Stimulated activated CD8-positive, alpha-beta memory T cell treated with anti-CD3 and anti-CD28 coated beads, Interleukin-7, amount 100 ng/mL, for 4 hours (primary cell): Measurements from ENCODE around the gene SNU13.
"Not testable (repeated sequence)": the region's sequence is repeated elsewhere in the genome, so short reads cannot be mapped to it uniquely, and the experiment has no call there.

Experiments
- DNase-seq, 2 donors: peaks; one replicate each; pipeline ENCODE4 v3.0.0-alpha.2; 2020; ENCODE audit warnings: low read depth in 2 of 2

Gene SNU13

DNA sequence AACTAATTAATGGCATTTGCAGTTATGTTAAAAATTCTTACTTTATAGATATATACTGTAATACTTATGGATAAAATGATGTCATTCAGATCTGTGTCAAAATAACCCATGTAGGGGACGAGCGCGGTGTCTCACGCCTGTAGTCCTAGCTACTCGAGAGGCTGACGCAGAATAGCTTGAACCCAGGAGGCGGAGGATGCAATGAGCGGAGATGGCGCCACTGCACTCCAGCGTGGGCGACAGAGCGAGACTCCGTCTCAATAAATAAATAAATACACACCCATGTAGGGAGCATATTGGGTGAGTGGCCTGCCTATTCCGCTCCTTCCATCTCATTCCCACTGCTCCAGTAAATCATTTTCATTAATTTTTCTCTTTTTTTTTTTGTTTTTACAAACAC lies 7.1 kb downstream of the SNU13 start:
- no peak for DNase-seq

DNA sequence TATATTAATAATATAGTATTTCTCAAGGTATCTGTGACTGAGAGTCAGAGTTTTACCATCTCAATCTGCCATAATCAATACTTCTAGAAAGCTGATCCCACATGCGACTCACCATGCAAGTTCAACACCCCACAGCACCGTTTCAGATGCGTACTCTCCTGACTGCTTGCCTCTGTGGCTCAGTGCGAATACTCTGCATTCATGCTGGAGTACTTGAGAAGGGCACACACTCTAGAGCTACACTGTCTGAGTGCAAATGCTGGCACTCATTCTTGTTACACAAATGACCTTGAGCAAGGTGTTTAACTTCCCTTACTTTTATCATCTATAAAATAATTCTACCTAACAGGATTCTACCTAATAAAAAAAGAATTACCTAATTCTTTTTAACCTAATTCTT lies 12.5 kb downstream of the SNU13 start:
- no peak for DNase-seq

DNA sequence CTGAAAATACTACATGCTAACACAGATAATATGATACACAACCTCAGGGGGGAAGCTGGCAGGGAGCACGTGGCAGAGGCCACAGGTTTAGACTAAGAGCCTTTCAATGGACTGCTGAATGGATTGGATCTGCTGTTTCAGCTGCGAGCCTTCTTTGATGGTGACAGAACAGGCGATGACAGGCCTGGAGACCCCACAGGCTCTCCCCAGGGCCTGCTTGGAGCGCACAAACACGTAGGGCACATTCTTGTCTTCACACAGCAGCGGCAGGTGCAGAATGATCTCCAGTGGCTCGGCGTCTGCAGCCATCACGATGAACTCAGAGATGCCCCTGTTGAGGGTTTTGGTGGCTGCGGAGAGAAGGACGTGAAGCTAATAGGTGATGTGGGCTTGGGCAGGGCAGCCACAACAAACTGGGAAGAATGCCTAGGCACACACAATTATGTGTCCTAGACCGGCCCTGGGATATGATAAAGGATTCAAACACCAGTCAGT lies 13.8 kb downstream of the SNU13 start:
- DNase-seq: no peak

DNA sequence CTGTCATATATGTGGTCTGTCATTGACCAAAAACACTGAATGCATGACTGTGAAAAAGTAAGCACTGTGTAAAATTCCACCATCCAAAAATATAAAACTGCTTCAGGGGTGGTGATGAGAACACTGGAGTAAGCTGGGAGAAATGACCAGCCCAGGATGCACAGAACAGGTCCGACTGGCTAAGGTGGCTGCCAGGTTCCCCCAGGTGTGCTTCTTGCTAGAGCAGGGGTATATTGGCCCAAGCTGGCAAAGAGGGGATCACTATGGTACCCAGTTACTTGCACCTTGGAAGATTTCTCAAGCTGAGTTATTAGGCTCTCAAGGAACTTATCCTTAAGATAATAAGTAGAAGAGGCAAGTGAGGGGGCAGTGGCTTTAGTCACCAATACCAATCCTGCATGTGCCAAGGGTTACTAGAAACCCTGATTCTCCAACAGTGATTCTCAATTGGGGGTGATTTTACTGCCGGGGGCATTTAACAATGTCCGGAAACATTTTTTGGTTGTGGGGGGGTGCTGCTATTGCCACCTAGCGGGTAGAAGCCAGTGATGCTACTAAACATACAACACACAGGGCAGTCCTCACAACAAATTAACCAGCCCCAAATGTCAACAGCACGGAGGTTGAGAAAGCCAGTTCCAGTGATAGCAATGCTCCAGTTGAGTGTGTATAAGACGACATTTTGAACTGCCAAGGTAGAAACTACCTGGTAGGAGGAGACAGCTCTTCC lies 15.7 kb downstream of the SNU13 start:
- DNase-seq: no peak

DNA sequence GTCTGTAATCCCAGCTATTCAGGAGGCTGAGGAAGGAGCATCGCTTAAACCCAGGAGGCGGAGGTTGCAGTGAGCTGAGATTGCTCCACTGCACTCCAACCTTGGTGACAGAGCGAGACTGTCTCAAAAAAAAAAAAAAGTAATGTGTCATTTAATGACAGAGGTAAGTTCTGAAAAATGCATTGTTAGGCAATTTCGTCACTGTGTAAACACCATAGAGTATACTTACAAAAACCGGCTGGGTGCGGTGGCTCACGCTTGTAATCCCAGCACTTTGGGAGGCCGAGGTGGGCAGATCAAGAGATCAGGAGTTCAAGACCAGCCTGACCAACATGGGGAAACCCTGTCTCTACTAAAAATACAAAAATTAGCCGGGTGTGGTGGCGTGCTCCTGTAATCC lies 16.6 kb downstream of the SNU13 start:
- DNase-seq: not testable (repeated sequence)

DNA sequence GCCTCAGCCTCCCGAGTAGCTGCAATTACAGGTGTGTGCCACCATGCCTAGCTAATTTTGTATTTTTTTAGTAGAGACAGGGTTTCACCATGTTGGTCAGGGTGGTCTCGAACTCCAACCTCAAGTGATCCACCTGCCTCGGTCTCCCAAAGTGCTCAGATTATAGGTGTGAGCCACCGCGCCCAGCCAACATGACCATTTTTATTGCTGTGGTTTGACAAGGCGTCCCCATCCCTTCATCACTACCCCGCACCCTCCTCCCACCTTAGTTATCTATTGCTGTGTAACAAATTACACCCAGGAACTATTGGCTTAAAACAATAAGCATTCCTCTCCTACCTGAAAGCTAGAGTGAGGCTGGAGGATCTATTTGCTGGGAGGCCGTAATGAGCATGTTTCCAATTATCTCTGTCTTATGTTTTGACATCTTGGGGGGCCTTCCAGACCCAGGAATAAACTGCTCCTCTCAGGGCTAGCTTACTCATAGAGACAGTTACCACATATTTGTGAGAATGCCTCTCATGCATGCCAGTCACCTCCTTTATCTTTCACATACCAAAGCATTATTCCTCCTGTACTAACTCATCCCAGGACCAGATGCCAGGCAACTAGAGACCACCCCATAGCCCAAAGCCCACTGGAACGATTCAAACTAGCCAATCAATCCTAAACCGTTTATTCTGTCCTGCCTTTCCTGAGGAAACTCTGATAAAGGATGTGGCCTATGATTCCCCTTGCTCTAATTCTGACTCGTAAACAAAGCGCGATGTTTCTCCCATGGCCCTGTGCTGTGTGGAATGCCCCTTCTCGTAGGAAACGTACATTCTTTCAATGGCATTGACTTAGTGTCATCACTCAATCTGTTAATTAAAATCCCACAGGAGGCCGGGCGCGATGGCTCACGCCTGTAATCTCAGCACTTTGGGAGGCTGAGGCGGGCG lies 19.4 kb downstream of the SNU13 start:
- no peak for DNase-seq

DNA sequence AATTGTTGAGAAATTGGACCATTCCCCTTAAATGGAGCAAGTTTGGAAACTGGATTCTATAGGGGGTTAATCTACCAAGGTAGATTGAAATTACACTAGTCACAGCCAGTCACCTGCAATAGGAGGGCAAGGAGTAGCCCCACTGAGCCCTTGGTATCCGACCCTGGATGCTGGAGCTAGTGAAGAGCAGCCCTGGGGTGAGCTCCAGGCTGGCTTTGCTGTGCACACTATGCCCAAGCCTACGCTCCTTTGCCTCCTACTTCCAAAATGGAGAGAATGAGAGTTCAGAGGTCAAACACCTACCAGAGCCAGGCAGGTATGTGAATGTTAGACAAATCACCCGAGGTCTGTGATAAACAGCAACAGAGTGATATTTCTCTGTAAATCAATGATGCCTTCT lies 23.7 kb downstream of the SNU13 start:
- no peak for DNase-seq

DNA sequence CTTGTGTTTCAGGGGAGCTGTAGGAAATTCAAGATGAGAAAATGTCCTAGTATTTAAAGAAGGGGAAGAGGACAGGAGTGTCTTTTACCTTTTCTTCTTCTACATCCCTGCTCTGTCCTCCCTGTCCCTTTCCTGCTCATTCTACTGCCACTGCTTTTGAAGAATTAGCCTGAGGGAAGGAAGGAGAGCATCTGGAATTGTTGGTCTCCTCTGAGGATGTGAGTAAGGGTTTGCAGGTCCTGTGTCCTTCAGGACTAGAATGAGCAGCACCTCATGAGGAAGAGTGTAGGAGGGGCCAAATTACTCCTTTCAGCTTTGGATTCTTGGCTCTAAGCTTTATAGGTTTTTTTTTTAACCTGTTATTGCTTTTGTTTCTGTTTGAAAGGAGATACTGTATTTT lies 24.2 kb downstream of the SNU13 start:
- no peak for DNase-seq

DNA sequence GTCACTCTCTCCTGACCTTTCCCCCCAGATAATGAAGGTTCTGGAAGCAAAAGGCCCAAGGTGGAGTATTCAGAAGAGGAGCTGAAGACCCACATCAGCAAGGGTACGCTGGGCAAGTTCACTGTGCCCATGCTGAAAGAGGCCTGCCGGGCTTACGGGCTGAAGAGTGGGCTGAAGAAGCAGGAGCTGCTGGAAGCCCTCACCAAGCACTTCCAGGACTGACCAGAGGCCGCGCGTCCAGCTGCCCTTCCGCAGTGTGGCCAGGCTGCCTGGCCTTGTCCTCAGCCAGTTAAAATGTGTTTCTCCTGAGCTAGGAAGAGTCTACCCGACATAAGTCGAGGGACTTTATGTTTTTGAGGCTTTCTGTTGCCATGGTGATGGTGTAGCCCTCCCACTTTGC lies 25.1 kb downstream of the SNU13 start:
- not testable (repeated sequence) for DNase-seq

DNA sequence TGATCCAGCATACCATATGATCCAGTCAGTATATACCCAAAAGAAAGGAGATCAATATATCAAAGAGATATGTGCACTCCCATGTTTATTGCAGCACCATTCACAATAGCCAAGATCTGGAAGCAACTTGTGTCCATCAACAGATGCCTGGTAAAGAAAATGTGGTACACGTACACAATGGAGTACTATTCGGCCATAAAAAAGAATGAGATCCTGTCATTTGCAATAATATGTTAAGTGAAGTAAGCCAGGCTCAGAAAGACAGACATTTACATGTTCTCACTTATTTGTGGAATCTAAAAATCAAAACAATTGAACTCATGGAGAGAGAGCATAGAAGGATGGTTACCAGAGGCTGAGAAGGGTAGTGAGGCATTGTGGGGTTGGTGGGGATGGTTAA lies 27.0 kb downstream of the SNU13 start:
- DNase-seq: no peak

DNA sequence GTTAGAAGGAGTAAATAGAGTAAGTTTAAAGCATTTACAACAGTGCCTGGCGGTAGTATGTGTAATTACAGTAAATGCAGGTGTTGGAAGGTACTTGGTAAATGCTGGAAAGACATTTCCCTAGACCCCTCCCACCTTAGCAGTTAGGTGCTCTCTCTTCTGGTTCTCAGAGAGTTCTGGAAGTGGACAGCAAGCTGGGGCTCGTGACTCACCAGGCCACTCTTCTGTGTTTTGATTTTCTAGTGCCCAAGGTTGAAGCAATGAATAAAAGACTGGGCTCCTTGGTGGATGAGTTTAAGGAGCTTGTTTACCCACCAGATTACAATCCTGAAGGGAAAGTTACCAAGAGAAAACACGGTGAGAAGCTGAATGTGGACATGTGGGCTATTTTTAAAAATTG lies 27.6 kb downstream of the SNU13 start:
- DNase-seq: no peak

DNA sequence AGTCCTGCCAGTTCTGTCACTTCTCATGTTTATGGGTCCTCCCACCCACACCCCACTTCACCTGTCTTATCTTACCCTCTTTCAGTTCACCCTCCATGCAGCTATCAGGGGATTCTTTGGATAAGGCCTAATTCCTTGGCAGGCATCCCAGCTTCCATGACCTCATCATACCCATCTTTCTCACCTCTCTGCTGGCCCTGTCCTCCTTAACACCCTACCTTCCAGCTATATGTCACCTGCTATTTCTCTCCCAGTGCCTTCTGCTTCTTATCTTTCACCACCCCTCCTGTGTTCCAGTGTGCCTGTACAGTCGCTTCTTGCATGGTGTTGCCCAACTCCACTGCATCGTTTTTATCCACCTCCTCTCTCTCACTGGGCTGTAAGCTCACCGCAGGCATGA lies 28.3 kb downstream of the SNU13 start:
- DNase-seq: no peak

DNA sequence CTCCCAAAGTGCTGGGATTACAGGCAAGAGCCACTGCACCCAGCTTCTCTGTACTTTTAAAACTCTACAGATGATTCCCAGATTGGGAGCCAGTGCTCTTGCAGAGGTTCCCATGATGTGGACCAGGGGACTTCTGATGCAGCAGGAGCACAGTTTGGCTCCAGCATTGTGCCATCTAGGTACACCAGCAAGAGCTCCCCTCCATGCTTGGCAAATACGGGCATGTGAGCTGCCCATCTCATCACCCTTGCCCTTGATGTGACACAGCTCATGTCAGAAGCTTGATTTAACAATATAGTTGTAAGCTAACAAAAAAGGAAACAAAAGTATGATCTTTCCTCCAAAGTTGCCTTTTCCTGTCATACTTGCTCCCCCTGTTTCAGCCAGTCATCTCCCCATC lies 28.7 kb downstream of the SNU13 start:
- DNase-seq: no peak

DNA sequence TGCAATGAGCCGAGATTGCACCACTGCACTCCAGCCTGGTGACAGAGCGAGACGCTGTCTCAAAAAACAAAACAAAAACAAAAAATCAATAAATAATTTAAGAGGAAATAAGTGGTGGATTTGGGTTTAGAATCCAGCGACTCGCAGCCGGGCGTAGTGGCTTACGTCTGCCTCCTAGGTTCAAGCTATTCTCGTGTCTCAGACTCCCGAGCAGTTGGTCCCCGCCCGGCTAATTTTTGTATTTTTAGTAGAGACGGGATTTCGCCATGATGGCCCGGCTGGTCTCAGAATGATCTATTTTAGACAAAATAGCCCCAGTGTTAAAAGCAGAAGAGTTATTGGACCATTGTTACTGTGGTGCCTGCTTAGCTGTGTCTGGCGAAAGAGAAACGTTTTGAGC lies 29.8 kb downstream of the SNU13 start:
- DNase-seq: no peak

DNA sequence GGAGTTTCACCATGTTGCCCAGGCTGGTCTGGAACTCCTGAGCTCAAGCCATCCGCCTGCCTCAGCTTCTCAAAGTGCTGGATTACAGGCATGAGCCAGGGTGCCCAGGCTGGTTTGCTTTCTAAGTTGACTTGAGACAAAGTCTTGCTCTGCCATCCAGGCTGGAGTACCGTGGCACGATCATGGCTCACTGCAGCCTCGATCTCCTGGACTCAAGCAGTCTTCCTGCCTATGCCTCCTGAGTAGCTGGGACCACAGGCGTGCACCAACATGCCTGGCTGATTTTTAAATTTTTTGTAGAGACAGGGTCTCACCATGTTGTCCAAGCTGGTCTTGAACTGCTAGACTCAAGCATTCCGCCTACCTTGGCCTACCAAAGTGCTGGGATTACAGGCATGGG lies 31.0 kb downstream of the SNU13 start:
- DNase-seq: no peak

DNA sequence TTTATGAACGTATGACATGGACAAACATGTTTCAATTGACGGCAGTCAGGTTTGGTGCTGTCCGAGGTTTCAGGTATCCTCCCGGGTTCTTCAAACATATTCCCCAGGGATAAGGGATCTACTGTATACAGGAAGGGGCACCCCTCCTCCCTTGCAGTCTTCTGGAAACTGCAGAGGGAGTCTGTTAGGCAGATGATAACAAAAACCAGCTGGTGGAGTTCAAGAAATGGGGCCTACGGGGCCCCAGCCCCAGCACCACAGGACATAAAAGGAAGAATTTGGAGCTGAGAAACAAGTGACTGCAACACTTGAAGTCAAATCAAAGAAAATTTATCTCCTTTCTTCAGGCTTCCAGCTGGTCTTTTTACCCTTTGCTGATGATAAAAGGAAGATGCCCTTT lies 32.1 kb downstream of the SNU13 start:
- no peak for DNase-seq

DNA sequence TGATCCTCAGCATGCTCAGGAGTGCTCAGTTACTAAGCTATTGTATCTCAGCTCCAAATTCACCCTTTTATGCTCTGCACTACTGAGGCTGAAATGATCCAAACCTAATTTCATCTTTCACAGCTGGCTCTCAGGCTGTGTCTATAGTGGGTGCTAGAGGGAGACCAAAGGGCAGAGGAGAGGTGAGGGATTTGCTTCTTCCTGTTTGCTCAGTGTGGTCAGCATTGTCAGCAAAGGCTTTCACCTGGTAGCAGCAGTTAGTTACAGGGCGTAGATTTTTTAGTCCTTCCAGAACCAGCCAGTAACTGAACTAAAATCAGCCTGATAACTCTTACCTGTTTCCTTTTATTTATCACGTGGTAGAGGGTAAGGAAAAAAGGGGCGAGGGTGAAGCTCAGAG lies 34.3 kb downstream of the SNU13 start:
- DNase-seq: no peak

DNA sequence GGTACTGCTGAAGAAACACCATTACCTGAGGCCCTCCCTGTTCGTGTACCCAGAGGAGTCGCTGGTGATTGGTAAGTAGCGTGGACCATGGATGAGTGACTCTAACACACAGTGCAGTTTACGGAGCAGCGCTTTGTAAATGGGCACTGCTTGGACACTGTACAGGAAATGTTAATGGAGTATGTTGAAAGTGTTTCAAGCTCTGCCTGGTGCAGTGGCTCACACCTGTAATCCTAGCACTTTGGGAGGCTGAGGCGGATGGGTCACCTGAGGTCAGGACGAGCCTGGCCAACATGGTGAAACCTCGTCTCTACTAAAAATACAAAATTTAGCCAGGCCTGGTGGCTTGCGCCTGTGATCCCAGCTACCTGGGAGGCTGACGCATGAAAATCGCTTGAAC lies 37.8 kb downstream of the SNU13 start:
- no peak for DNase-seq

DNA sequence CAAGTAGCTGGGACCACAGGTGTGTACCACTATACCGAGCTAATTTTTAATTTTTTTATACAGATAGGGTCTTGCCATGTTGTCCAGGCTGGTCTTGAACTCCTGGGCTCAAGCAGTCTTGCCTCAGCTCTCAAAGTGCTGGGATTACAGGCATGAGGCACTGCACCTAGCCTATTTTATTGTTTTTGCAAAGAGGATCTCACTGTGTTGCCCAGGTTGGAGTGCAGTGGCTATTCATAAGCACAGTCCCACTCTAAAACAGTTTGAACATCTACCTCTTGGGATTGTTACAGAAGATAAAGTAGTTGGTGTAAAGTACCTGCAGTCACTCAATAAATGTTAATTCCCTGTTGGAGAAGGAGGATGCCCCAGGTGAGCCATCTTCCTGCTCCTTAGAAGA lies 38.4 kb downstream of the SNU13 start:
- no peak for DNase-seq

DNA sequence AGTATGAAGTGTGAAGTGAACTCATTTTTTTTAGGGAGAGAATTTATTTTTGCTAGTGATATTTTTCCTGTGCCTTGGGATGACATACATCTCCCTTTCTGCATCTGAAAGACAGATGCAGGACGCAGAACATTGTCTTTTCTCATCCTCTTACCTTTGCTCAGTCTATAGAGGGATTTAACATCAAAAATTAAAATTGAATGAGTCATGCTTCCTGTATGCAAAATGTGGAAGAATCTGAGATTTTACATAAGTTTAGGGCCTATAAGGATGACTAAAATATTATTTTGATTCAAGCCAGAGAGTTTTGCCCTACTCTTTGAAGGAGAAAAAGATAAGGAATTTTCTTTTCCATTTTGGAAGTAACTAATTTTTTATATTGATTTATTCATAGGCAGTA lies 40.2 kb downstream of the SNU13 start:
- DNase-seq: no peak

DNA sequence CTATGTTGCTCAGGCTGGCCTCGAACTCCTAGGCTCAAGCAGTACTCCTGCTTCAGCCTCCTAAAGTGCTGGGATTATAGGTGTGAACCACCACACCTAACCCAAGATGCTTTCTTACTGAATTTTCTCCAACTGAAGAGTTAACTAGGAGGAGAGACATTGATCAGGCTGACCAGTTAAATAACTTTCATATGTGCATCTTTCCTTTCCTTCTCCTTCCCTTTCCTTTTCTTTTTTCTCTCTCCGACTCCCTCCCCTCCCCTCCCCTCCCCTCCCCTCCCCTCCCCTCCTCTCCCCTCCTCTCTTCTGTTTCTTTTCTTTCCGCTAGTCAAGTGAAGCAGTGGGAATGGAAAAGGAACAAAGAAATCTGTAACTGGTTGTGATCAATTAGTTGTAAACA lies 40.9 kb downstream of the SNU13 start:
- DNase-seq: no peak

DNA sequence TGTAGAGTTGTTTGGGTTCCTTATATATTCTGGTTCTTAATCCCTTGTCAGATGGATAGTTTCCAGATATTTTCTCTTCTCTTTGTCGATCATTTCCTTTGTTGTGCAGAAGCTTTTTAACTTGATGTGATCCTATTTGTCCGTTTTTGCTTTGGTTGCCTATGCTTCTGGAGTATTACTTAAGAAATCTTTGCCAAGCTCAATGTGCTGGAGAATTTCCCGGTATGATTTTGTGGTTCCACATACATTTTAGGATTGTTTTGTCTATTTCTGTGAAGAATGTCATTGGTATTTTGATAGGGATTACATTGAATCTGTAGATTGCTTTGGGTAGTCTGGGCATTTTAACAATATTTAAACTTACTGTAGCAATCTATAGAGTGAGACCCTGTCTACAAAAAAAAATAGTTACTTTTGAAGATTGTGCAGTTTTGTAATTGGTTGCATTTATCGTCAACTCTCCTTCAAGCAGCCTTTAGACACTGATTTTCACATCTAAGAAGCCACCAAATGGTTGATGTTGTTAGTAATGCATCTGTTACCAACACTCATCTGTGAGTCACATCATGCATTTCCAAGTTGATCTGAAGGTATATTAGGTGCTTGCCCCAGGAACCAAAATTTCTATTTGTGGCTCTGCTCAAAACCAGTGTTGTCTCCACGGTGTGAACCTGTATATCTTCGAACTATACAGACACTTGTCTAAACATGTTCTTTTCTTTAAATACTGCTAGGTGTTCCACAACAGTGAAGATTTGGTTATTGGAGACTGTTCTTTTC lies 46.1 kb downstream of the SNU13 start:
- DNase-seq: no peak
